HFFc6 (cell line): ENCODE measurements around the gene SEPTIN11. TPM values are rescaled to one million over a fixed set of nuclear protein-coding genes. Genes with fewer than 3 reads are reported as not detected.

Source experiments
- DNase-seq: peaks from one replicate; pipeline ENCODE4 v3.0.0-alpha.2; 2018
- H3K27ac Mint-ChIP-seq: 2 replicates; pipeline ENCODE4 v1.8.0; 2020; ENCODE audit warnings: mild to moderate bottlenecking, mixed read lengths
- H3K27me3 Mint-ChIP-seq: 2 replicates; pipeline ENCODE4 v1.8.0; 2021; ENCODE audit warnings: mild to moderate bottlenecking, moderate library complexity, mixed read lengths; ENCODE audit not compliant: insufficient read depth
- H3K36me3 Mint-ChIP-seq: 2 replicates; pipeline ENCODE4 v1.8.0; 2021; ENCODE audit warnings: low read depth, mixed read lengths
- H3K4me1 Mint-ChIP-seq: 2 replicates; pipeline ENCODE4 v1.8.0; 2020; ENCODE audit warnings: low read depth, mixed read lengths
- H3K4me3 Mint-ChIP-seq: 2 replicates; pipeline ENCODE4 v1.8.0; 2020; ENCODE audit warnings: mild to moderate bottlenecking, moderate library complexity, mixed read lengths
- H3K9me3 Mint-ChIP-seq: 2 replicates; pipeline ENCODE4 v1.8.0; 2020; ENCODE audit warnings: mild to moderate bottlenecking, mixed read lengths
- total RNA-seq, 6 experiments: library from RNA; stranded (reverse); fragmentation: NEBNext Ultra II Directional; extraction: Animal tissue kit (Norgen Biotek cat#: 25700); gene quantifications; 2 replicates in 1 of 6; 3 replicates in 5 of 6; pipeline ENCODE4 v1.2.3, GENCODE V29; 2021
- TF ChIP-seq, protein P1 (sequence below): fragments of 200-600 bp; sonication (generic); IDR thresholded peaks from 2 replicates; pipeline ENCODE4 v1.5.0; 2021; ENCODE audit warnings: antibody characterized with exemption, mild to moderate bottlenecking

Gene SEPTIN11
- total RNA-seq, 6 experiments from 2014 or later: 563 to 907 (median 620) TPM

DNA sequence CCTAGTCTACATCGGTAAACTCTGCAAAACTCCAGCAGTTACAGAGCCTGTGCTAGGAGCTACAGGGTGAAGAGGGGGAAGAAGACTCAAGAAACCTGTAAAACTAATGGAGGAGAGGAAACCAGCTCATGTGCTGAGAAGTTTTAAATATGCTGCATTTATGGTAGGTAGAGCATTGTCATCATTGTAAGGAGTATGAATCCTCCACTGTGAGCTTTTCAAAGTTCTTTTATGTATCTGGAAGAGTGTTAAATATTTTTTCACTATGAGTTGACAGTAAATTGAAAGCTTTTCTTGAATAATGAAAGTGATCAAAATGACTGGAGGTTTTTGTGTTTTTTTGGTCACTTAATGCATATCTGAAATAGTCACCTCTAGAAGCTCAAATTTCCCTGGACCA is 46.2 kb downstream of the SEPTIN11 start:
- peaks cover 87% of the 10 kb centered on the region for H3K4me1 Mint-ChIP-seq

DNA sequence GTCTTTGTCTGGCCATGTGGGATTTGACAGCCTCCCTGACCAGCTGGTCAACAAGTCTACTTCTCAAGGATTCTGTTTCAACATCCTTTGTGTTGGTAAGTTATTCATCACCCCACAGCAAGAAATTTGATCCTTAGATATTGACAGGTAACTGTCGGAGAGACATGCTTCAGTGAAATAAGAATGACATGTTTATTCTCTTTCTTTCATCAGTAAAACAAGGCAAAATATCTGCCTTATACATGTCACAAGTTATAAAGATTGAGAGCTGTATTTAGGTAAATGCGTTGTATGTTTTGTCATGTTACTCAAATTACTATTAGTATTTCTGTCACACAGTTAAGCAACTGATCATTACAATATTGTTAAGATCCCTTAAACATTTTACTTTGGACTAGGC is 46.9 kb downstream of the SEPTIN11 start:
- peaks cover 36% of the 10 kb centered on the region for H3K27me3 Mint-ChIP-seq
- H3K9me3 Mint-ChIP-seq: peaks cover 7% of the 10 kb centered on the region; the same call in 1 of the 2 replicates
- DNase-seq: no peak
- TF ChIP-seq, protein P1, sequence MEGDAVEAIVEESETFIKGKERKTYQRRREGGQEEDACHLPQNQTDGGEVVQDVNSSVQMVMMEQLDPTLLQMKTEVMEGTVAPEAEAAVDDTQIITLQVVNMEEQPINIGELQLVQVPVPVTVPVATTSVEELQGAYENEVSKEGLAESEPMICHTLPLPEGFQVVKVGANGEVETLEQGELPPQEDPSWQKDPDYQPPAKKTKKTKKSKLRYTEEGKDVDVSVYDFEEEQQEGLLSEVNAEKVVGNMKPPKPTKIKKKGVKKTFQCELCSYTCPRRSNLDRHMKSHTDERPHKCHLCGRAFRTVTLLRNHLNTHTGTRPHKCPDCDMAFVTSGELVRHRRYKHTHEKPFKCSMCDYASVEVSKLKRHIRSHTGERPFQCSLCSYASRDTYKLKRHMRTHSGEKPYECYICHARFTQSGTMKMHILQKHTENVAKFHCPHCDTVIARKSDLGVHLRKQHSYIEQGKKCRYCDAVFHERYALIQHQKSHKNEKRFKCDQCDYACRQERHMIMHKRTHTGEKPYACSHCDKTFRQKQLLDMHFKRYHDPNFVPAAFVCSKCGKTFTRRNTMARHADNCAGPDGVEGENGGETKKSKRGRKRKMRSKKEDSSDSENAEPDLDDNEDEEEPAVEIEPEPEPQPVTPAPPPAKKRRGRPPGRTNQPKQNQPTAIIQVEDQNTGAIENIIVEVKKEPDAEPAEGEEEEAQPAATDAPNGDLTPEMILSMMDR: no peak
- peaks cover 69% of the 10 kb centered on the region for H3K36me3 Mint-ChIP-seq
- H3K4me3 Mint-ChIP-seq: no peak overlapping the region; the same call in 1 of the 2 replicates
- H3K4me1 Mint-ChIP-seq: peaks cover 87% of the 10 kb centered on the region
- peak overlapping the region; percentile 87 for H3K27ac Mint-ChIP-seq

More for the DNA sequence above, 46.2 kb downstream of the SEPTIN11 start:
- TF ChIP-seq, protein P1: no peak
- no peak for DNase-seq
- peaks cover 73% of the 10 kb centered on the region for H3K36me3 Mint-ChIP-seq
- H3K9me3 Mint-ChIP-seq: peaks cover 7% of the 10 kb centered on the region; the same call in 1 of the 2 replicates
- H3K27ac Mint-ChIP-seq: peak overlapping the region; percentile 87
- peak overlapping the region; percentile 39; the same call in 1 of the 2 replicates for H3K4me3 Mint-ChIP-seq
- peaks cover 36% of the 10 kb centered on the region for H3K27me3 Mint-ChIP-seq

DNA sequence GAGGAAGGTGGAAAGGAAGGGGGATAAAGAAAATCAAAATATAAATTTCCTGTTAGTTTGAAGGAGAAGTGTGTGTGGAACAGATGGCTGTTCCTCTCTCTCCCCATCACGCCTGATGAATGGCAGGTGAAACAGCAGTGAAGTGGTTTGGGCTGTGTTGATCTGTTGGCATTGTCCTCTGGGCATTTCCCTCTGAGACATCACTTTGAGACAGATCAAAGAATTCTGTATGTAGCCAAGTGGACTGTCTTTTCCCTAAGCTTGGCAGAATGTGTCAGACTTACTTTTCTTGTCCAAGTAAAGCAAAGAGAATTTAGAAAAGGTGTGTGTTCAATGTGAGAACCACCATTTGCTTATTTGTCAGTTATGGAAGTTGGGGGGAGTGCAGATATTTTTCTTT is 47.5 kb downstream of the SEPTIN11 start:
- Mint-ChIP-seq H3K27me3 (peaks cover 36% of the 10 kb centered on the region), H3K27ac (peak overlapping the region; percentile 87), H3K36me3 (peaks cover 66% of the 10 kb centered on the region), H3K4me3 (no peak overlapping the region; the same call in 1 of the 2 replicates), H3K9me3 (peaks cover 7% of the 10 kb centered on the region; the same call in 1 of the 2 replicates), H3K4me1 (peaks cover 87% of the 10 kb centered on the region)
- no peak for DNase-seq
- TF ChIP-seq, protein P1: no peak

DNA sequence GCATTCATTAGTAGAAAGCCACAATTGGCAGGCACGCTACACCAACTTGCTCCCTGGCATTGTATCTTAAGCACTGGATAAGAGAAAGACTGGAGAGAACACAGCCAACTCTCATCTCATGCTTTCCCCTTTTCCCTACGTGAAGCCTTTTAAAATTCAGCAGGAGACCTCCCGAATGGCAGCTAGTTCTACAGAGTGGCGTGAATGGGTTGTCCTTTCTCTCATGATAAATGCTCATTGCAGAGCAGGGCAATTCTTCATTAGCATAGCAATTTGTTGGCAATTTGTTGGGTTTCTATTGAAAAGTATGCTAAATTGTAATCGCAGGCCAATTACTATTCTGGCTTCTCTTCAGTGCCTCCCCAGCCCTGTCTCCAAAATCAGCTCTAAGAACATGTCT is 48.0 kb downstream of the SEPTIN11 start:
- Mint-ChIP-seq H3K4me1 (peaks cover 87% of the 10 kb centered on the region), H3K4me3 (peak overlapping the region; percentile 45; the same call in 1 of the 2 replicates), H3K36me3 (peaks cover 66% of the 10 kb centered on the region), H3K27me3 (peaks cover 36% of the 10 kb centered on the region), H3K9me3 (peaks cover 7% of the 10 kb centered on the region; the same call in 1 of the 2 replicates), H3K27ac (peak overlapping the region; percentile 87)
- no peak for DNase-seq
- TF ChIP-seq, protein P1: no peak

DNA sequence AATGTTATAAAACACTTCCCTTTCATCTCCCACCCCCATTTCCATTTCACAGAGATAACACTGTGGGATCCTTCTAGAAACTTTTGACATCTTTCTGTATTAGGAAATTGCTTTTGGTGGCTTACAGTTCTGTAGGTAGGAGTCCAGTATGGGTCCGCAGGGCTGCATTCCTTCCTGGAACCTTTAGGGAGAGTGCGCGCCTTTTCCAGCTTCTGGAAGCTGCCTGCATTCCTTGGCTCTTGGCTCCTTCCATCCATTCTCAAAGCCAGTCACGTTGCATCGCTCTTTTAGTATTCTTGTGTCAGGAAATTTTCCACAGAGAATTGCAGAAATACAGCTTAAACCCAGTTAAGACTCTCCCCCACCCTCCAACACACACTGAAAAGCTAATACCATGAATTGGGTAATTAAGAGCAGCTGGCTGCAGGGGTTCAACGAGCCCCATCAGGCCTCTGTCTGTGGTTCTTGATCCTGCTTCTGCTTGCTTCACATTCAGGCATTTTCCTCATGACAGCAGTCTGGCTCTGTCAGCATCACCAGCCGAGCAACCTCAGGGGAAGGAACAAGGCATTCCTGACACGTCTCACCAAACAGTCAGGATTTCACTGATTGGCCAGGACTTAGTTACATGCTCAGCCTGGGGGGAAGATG is 48.8 kb downstream of the SEPTIN11 start:
- Mint-ChIP-seq H3K36me3 (peaks cover 66% of the 10 kb centered on the region), H3K4me3 (peak overlapping the region; percentile 64)

More for the DNA sequence above, 48.8 kb downstream of the SEPTIN11 start:
- peak; percentile 70 for DNase-seq
- peaks cover 87% of the 10 kb centered on the region for H3K4me1 Mint-ChIP-seq
- H3K27me3 Mint-ChIP-seq: peaks cover 31% of the 10 kb centered on the region
- no peaks in the 10 kb centered on the region; the same call in 1 of the 2 replicates for H3K9me3 Mint-ChIP-seq
- H3K27ac Mint-ChIP-seq: peak overlapping the region; percentile 87
- TF ChIP-seq, protein P1: no peak

Other genes starting within 250 kb of the SEPTIN11 start
- gene SOWAHB, start 51.6 kb upstream of the SEPTIN11 start, total RNA-seq: under 1 TPM; 0.09 to 0.14 (median 0.11) TPM
- gene CCNI, start 126.2 kb downstream of the SEPTIN11 start, total RNA-seq: 100 to 1,000 TPM; 132 to 210 (median 179) TPM
- 10 to 100 TPM; 17.1 to 20.4 (median 19.2) TPM for gene CCNG2, start 207.5 kb downstream of the SEPTIN11 start, total RNA-seq